HG03457 (cell line): ENCODE results near the gene GOLGA5.
"Not testable (repeated sequence)": the region's sequence is repeated elsewhere in the genome, so short reads cannot be mapped to it uniquely, and the experiment has no call there.

ENCODE experiments used
- ATAC-seq: cut with Tn5 transposase; IDR thresholded peaks from one replicate; pipeline ENCODE4 v1.9.1; 2021; ENCODE audit warnings: moderate number of reproducible peaks; ENCODE audit not compliant: unreplicated experiment

GOLGA5 gene

GRCh38 chr14:92793709-92794546 lies at the start of gene GOLGA5:
GOLGA5 (plus strand) TSS chr14:92794305; CDS start chr14:92797438, 3,133 bp downstream.
- peak; percentile 92 for ATAC-seq

- ATAC-seq, result no peak
These were observed 46.3 kb upstream of the GOLGA5 start for GRCh38 chr14:92747701-92748258.

GRCh38 chr14:92748259-92749016 lies 45.7 kb upstream of the GOLGA5 start, which contains the start of gene LGMN:
LGMN (minus strand) TSS chr14:92748627; CDS start chr14:92732786, 15,841 bp downstream.
- ATAC-seq, result peak; percentile 72

- ATAC-seq, result not testable (repeated sequence)
These were observed 43.8 kb upstream of the GOLGA5 start for GRCh38 chr14:92750222-92750728.

- ATAC-seq, result no peak
These were observed 43.1 kb upstream of the GOLGA5 start for GRCh38 chr14:92750994-92751400.

GRCh38 chr14:92751819-92752218 lies 42.3 kb upstream of the GOLGA5 start:
- no peak for ATAC-seq

GRCh38 chr14:92753250-92753649 lies 40.9 kb upstream of the GOLGA5 start:
- ATAC-seq, result no peak

- no peak for ATAC-seq
These were observed 39.1 kb upstream of the GOLGA5 start for GRCh38 chr14:92754966-92755365.

GRCh38 chr14:92755495-92755894 lies 38.6 kb upstream of the GOLGA5 start:
- ATAC-seq, result no peak

- ATAC-seq, result no peak
These were observed 37.7 kb upstream of the GOLGA5 start for GRCh38 chr14:92756446-92756845.

- ATAC-seq, result no peak
These were observed 34.8 kb upstream of the GOLGA5 start for GRCh38 chr14:92759300-92759678.

- ATAC-seq, result no peak
These were observed 34.2 kb upstream of the GOLGA5 start for GRCh38 chr14:92759679-92760523.

GRCh38 chr14:92760524-92760805 lies 33.6 kb upstream of the GOLGA5 start:
- ATAC-seq, result no peak

GRCh38 chr14:92763666-92764631 lies 30.2 kb upstream of the GOLGA5 start:
- ATAC-seq, result not testable (repeated sequence)

- ATAC-seq, result peak; percentile 77
These were observed 25.9 kb upstream of the GOLGA5 start for GRCh38 chr14:92768236-92768635.

- peak; percentile 3 for ATAC-seq
These were observed 25.3 kb upstream of the GOLGA5 start for GRCh38 chr14:92768795-92769194.

GRCh38 chr14:92770484-92770883 lies 23.6 kb upstream of the GOLGA5 start:
- ATAC-seq, result no peak

GRCh38 chr14:92774572-92774971 lies 19.5 kb upstream of the GOLGA5 start:
- no peak for ATAC-seq

- peak; percentile 86 for ATAC-seq
These were observed 18.8 kb upstream of the GOLGA5 start for GRCh38 chr14:92775292-92775691.
